CD4-positive, alpha-beta T cell treated with Interleukin-21 for 1 hour (primary cell): ENCODE data around the gene P3H2.

Experiments
- DNase-seq: peaks from one replicate; pipeline ENCODE4 v3.0.0-alpha.2; 2020

P3H2 gene

DNA sequence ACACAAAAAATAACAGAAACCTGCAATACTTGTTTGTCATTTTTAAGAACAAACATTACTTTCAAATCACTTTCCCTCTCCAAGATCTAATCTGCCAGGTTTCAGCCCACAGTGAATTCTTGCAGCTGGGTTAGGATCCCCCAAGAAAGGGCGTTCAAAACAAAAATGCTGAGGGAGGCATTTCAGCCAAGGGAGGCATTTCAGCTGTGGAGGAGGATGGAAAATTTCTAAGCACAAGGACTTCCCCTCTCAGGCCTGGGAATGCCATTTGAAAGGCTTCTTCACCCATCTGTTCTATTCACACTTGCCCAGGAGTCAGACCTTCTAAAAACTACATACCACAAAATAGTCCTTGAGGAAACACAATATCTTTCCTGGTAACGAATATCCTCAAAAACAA lies 69.1 kb downstream of the P3H2 start:
- DNase-seq = no peak

DNA sequence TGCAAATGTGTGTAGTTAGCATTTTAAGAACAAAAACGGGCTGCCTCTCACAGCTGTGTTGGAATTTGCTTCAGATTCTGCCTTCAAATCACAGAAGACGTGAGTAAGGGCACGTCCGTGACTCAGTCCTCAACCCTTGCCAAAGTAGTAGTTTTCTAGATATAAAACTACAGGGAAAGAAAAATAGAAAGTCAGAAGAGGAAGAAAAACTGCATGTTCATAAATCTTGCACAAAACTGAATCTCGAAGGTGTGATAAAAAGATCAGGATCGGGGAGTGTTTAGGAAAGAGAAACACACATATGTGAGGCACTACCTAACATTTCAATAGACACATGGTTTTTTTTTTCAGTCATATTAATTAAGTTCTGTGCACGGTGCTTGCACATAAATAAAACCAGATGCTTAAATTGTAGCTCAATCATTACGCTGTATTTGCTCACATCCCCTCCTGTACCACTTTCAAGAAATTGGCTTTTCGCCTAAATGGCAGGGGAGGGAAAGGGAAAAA lies 71.7 kb downstream of the P3H2 start:
- DNase-seq = no peak

DNA sequence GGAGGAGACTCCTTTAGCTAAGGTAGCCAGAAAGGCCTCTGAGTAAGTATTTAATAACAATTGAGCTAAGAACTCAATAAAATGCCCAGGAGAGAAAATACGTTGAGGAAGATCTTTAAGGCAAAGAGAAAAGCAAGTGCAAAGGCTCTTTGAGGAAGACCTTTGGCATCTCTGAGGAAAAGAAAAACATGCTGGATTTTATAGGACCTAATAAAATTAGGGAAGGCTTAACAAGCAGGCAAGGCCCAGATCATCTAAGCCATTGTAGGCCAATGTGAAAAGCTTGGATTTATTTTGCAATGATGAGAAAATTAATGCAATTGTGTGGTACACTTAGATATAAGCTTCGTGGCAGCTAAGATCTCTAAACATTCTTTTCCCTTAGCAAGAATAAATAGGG lies 75.7 kb downstream of the P3H2 start:
- no peak for DNase-seq

DNA sequence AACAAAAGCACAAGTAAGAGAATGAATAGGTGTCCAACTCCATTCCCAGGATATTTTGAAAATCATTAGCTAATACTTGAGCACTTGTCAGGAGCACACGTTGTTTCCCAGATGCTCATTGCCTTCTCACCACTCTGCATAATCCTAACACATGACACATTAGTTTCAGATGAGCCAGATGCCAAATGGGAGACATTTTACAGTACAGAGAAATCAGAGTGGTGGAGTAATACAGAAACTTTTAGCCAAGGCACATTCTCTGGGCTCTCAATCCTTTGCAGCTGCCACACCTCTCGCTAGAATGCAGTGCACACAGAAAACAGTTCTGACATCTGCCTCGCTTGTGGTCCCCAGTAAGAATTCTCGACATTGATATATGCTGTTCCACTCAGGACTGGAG lies 76.6 kb downstream of the P3H2 start:
- DNase-seq = no peak

- DNase-seq = no peak
Observed at GRCh38 chr3:190043741-190044140, 77.0 kb downstream of the P3H2 start.

GRCh38 chr3:190042558-190042957 lies 78.1 kb downstream of the P3H2 start:
- DNase-seq = no peak

- DNase-seq = no peak
Observed at GRCh38 chr3:190041333-190042041, 79.2 kb downstream of the P3H2 start.

DNA sequence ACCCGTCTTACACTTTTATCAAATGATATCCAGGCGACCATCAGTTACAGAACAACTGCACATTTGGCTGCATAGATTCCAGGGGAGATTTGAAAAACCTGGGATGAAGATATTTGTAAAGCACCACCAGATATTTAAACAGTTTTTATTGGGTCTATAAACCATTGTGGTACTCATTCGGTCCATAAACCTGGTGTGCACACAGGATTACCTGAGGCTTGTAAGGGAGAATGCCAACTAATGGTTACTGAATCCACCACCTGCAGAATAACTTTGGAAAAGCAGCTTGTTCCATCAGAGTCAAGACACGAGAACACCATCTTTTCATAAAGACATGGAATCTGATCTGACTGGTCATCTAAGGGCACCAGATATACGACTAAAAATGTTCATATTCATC lies 80.6 kb downstream of the P3H2 start:
- no peak for DNase-seq

GRCh38 chr3:190038050-190038933 lies 82.4 kb downstream of the P3H2 start:
- no peak for DNase-seq

- no peak for DNase-seq
Observed at GRCh38 chr3:190036631-190037030, 84.1 kb downstream of the P3H2 start.

DNA sequence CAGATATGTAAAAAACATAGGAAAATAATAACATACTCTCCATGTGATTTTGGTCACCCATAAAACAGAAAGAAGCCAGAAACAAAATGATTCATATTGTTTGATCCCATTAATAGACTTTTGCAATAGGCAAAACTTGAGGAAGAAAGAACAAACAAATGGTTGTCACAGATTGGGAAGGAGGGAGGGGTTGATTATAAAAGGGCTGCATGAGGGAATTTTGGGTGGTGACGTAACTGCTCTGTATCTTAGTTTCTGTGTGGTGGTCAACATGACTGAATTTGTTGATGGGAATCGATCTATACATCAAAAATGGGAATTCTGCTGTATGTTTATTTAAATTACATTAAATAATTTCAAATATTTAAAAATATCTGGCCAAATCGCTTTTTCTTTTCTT lies 86.3 kb downstream of the P3H2 start:
- no peak for DNase-seq

- no peak for DNase-seq
Observed at GRCh38 chr3:190032923-190033322, 87.8 kb downstream of the P3H2 start.

- DNase-seq = no peak
Observed at GRCh38 chr3:190031887-190032752, 88.6 kb downstream of the P3H2 start.

GRCh38 chr3:190027116-190027515 lies 93.6 kb downstream of the P3H2 start:
- DNase-seq = no peak

DNA sequence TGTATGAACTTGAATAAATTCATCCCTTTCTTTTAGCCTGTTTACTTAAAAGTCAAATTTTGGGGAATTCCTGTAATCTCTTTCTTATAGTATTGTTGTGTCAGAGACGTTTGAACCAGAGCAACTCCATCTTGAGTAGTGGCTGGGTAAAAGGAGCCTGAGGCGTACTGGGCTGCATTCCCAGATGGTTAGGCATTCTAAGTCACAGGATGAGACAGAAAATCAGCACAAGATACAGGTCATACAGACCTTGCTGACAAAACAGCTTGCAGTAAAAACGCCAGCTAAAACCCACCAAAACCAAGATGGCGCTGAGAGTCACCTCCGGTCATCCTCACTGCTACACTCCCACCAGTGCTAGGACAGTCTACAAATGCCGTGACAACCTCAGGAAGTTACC lies 94.5 kb downstream of the P3H2 start:
- no peak for DNase-seq

GRCh38 chr3:190024912-190025311 lies 95.8 kb downstream of the P3H2 start:
- DNase-seq = no peak

DNA sequence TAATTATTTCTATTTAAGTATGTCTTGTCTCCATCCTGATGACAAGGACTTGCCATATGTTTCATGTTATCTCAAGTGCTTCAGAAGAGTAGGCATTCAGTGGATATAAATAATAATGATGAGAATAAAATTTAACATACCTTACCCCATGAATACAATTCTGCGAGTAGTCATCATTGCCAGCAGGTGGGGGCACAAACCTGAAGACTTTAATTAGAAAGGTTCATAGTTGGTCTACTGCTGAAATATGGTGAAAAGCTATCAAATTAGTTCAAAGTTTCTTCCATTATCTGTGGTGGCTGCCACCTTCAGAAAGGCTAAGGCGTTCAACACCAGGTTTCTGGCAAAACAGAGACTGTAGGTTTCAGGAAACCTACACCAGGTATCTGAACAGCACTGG lies 100.9 kb downstream of the P3H2 start:
- DNase-seq = no peak

DNA sequence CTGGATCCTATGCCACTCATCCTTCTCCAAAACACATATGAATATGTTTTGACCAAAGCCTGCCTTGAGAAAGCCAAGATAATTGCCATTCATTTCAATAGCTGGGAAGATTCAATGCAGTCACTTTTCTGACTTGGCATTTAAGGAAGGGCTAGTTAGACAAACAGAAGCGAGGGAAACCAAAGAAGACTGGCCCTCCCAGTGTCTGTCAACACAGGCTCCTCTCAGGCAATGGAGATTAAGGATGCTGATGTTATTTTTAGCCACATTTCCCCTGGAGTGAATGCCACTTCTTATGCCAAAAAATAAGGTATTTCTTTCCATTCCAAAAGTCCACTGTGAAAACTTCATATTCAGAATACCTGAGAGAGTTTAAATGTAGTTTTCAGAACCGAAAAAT lies 101.7 kb downstream of the P3H2 start:
- no peak for DNase-seq

DNA sequence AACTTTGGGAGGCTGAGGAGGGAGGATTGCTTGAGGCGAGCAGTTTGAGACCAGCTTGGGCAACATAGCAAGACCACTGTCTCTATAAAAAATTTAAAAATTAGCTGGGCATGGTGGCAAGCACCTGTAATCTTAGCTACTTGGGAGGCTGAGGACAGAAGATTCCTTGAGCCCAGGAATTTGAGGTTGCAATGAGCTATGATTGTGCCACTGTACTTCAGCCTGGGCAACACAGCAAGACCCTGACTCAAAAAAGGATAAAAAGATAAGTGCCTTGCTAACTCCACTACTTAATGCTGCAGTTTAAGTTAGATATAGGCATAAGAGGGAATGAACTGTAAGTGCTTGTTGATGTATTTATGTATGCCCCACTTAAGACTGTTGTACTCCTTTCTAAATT lies 102.2 kb downstream of the P3H2 start:
- no peak for DNase-seq

DNA sequence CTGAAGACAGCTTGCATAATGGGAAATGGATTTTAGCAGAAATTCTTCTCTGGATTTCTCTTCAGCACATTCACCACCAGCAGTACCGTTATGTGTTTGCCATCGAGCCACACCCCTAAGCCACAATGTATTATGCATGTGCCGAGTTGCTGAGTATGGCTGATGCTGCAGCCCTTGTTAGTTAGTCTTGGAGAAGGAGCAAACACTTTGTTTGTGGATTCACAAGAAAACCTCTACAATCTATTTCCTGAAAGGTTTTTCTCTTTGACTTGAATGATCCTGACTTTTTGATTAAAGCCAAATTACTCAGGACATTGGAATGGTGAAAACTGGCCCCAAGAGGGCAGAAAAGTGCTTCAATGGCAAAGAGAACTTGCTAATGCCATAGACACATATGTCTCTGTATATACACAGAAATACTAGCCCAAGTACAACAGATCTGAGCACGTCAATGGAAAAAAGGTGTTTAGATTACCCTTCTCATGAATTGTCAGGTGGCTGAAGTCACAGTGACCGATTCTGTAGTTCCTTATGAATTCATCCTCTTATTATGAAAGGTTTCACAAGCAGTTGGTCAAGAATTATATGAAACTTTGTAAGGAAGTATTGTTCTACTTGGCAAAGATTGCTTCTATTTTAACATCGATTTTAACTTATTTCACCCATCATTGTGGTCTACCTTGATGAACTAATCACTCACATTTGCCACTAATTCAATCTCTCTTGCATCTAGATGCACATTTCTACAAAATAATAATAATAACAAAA lies 103.0 kb downstream of the P3H2 start:
- DNase-seq = no peak

GRCh38 chr3:190016966-190017365 lies 103.7 kb downstream of the P3H2 start:
- DNase-seq = no peak

- DNase-seq = no peak
Observed at GRCh38 chr3:190014940-190015339, 105.8 kb downstream of the P3H2 start.
